Mesenchymal stem cell (in vitro differentiated cells and primary cell): ENCODE results near the gene NMNAT1.

Experiments used
- DNase-seq: peaks from one replicate; pipeline ENCODE4 v3.0.0-alpha.2; 2013
- H2AFZ ChIP-seq: one replicate; pipeline ENCODE4 v1.6.1; 2013; ENCODE audit warnings: low read depth, mild to moderate bottlenecking, control low read depth, inconsistent platforms, low read length, moderate library complexity
- H2AK5ac ChIP-seq: 2 replicates; pipeline ENCODE4 v1.6.1; 2013; ENCODE audit warnings: low read length, moderate library complexity, mild to moderate bottlenecking, inconsistent platforms; ENCODE audit not compliant: severe bottlenecking
- H2BK120ac ChIP-seq: one replicate; pipeline ENCODE4 v1.6.1; 2013; ENCODE audit warnings: low read depth, mild to moderate bottlenecking, inconsistent platforms, low read length, moderate library complexity
- H2BK12ac ChIP-seq, 2 experiments: one replicate each; pipeline ENCODE4 v1.6.1; 2013; ENCODE audit warnings: inconsistent platforms in 2 of 2, low read length in 2 of 2, mild to moderate bottlenecking in 2 of 2, moderate library complexity in 2 of 2, control low read depth in 1 of 2
- H2BK15ac ChIP-seq: one replicate; pipeline ENCODE4 v1.6.1; 2013; ENCODE audit warnings: mild to moderate bottlenecking, low read depth, inconsistent platforms; ENCODE audit not compliant: poor library complexity, severe bottlenecking
- H2BK5ac ChIP-seq: 2 replicates; pipeline ENCODE4 v1.6.1; 2013; ENCODE audit warnings: low read depth, mild to moderate bottlenecking, low read length, control low read depth, inconsistent platforms; ENCODE audit not compliant: poor library complexity, severe bottlenecking
- H3K14ac ChIP-seq, 2 experiments: one replicate each; pipeline ENCODE4 v1.6.1; 2013; ENCODE audit warnings: inconsistent platforms in 2 of 2, low read length in 2 of 2, control low read depth in 1 of 2, mild to moderate bottlenecking in 1 of 2, moderate library complexity in 1 of 2
- H3K18ac ChIP-seq, 2 experiments: one replicate each; pipeline ENCODE4 v1.6.1; 2013; ENCODE audit warnings: inconsistent platforms in 2 of 2, low read length in 2 of 2, control low read depth in 1 of 2, low read depth in 1 of 2, mild to moderate bottlenecking in 1 of 2
- H3K23ac ChIP-seq, 2 experiments: one replicate each; pipeline ENCODE4 v1.6.1; 2013; ENCODE audit warnings: inconsistent platforms in 2 of 2, low read length in 2 of 2, mild to moderate bottlenecking in 2 of 2, moderate library complexity in 2 of 2, control low read depth in 1 of 2
- H3K27ac ChIP-seq: 2 replicates; pipeline ENCODE4 v1.5.1; 2013; ENCODE audit warnings: mild to moderate bottlenecking, moderate library complexity, low read length, control low read depth, inconsistent platforms; ENCODE audit not compliant: poor library complexity, severe bottlenecking
- H3K27me3 ChIP-seq, 2 experiments: 2 replicates each; pipeline versions ENCODE4 v1.6.1 to v1.7.0; 2013; ENCODE audit warnings: low read length in 2 of 2, mild to moderate bottlenecking in 2 of 2, moderate library complexity in 2 of 2, control low read depth in 1 of 2, inconsistent platforms in 1 of 2; ENCODE audit not compliant: control insufficient read depth in 1 of 2, insufficient read depth in 1 of 2
- H3K36me3 ChIP-seq, 2 experiments: 2 replicates each; pipeline versions ENCODE4 v1.6.1 to v1.7.0; 2013; ENCODE audit warnings: low read length in 2 of 2, control low read depth in 1 of 2, inconsistent platforms in 1 of 2, low read depth in 1 of 2, mild to moderate bottlenecking in 1 of 2; ENCODE audit not compliant: insufficient read depth in 2 of 2, control insufficient read depth in 1 of 2
- H3K4ac ChIP-seq, 2 experiments: one replicate each; pipeline ENCODE4 v1.6.1; 2013; ENCODE audit warnings: inconsistent platforms in 2 of 2, low read length in 2 of 2, mild to moderate bottlenecking in 2 of 2, moderate library complexity in 2 of 2, control low read depth in 1 of 2, low read depth in 1 of 2
- H3K4me1 ChIP-seq: 2 replicates; pipeline ENCODE4 v1.6.1; 2013; ENCODE audit warnings: low read depth, low read length, control low read depth; ENCODE audit not compliant: control insufficient read depth, insufficient read depth
- H3K4me2 ChIP-seq: 2 replicates; pipeline ENCODE4 v1.6.1; 2013; ENCODE audit warnings: low read length, mild to moderate bottlenecking, inconsistent platforms; ENCODE audit not compliant: poor library complexity, severe bottlenecking
- H3K4me3 ChIP-seq, 2 experiments: 2 replicates each; pipeline versions ENCODE4 v1.5.1 to v1.7.0; 2013; ENCODE audit warnings: low read length in 2 of 2, mild to moderate bottlenecking in 2 of 2, control low read depth in 1 of 2, low read depth in 1 of 2; ENCODE audit not compliant: insufficient read depth in 1 of 2
- H3K79me1 ChIP-seq: replicated peaks from 2 replicates; pipeline ENCODE4 v1.6.1; 2013; ENCODE audit warnings: mild to moderate bottlenecking, control low read depth, low read length, inconsistent platforms; ENCODE audit not compliant: poor library complexity, severe bottlenecking
- H3K9ac ChIP-seq: 2 replicates; pipeline ENCODE4 v1.7.0; 2013; ENCODE audit warnings: mild to moderate bottlenecking, low read length, moderate library complexity
- H3K9me3 ChIP-seq: 2 replicates; pipeline ENCODE4 v1.7.0; 2013; ENCODE audit warnings: mild to moderate bottlenecking, low read length; ENCODE audit not compliant: control insufficient read depth
- H4K8ac ChIP-seq: one replicate; pipeline ENCODE4 v1.6.1; 2013; ENCODE audit warnings: inconsistent platforms, mild to moderate bottlenecking, low read length, moderate library complexity
- H4K91ac ChIP-seq: one replicate; pipeline ENCODE4 v1.6.1; 2013; ENCODE audit warnings: mild to moderate bottlenecking, low read length, inconsistent platforms
- WGBS: methylation state at CpG from one replicate; pipeline ENCODE4 v1.1.7; 2013; ENCODE audit warnings: mixed read lengths; 5-methylcytosine and 5-hydroxymethylcytosine counted together

The NMNAT1 gene

DNA sequence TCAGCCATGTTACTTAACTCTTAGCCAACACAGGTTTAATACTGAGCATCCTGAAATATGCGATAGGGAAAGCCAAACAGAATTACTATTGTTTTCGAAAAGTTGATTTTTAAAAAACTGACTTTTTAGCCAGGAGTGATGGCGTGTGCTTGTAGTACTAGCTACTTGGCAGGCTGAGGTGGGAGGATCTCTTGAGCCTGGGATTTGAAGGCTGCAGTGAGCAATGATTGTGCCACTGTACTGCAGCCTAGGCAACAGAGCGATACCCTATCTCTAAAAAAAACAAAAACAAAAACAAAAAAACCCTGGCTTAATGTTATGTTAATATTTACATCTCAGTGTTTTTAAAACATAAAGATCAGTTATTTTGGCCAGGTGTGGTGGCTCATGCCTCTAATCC is 16.7 kb downstream of the NMNAT1 start:
- Histone ChIP-seq H3K79me1 (peaks cover 14% of the 10 kb centered on the region), H2AFZ (no peak overlapping the region), H3K4me1 (peaks cover 3% of the 10 kb centered on the region), H4K91ac (no peak overlapping the region), H3K27ac (no peak overlapping the region), H3K18ac (no peak overlapping the region), H2BK12ac (no peak overlapping the region), H2BK15ac (no peak overlapping the region), H4K8ac (no peak overlapping the region), H3K4ac (no peak overlapping the region), H3K36me3 (peaks cover 0 to 3% of the 10 kb centered on the region in 2 experiments), H3K23ac (no peak overlapping the region), H3K14ac (no peak overlapping the region), H3K27me3 (no peaks in the 10 kb centered on the region), H3K9ac (no peak overlapping the region), H3K9me3 (no peaks in the 10 kb centered on the region), H3K4me2 (no peak overlapping the region), H2BK120ac (no peak overlapping the region), H3K4me3 (no peak overlapping the region), H2BK5ac (no peak overlapping the region), H2AK5ac (peak overlapping the region; percentile 36)
- DNase-seq, result no peak
- 90% methylated on average over 3 of the region's 4 CpGs for WGBS

- no peak overlapping the region for H2BK5ac ChIP-seq
- no peak overlapping the region for H2AFZ ChIP-seq
- no peak overlapping the region for H4K91ac ChIP-seq
- H2BK120ac ChIP-seq, result no peak overlapping the region
- WGBS, result 78% methylated on average over 6 of the region's 12 CpGs
- H2BK15ac ChIP-seq, result no peak overlapping the region
- peak overlapping the region; percentile 30 for H4K8ac ChIP-seq
- no peaks in the 10 kb centered on the region for H3K36me3 ChIP-seq
- DNase-seq, result peak; percentile 4
- no peak overlapping the region for H3K14ac ChIP-seq
- no peaks in the 10 kb centered on the region for H3K27me3 ChIP-seq
- no peak overlapping the region for H3K23ac ChIP-seq
- no peak overlapping the region for H3K27ac ChIP-seq
- no peaks in the 10 kb centered on the region for H3K9me3 ChIP-seq
- no peak overlapping the region for H3K4me2 ChIP-seq
- H3K4ac ChIP-seq, result no peak overlapping the region
- no peak overlapping the region for H3K9ac ChIP-seq
- H2BK12ac ChIP-seq, result no peak overlapping the region
- no peak overlapping the region for H3K4me3 ChIP-seq
- peaks cover 14% of the 10 kb centered on the region for H3K79me1 ChIP-seq
- H3K18ac ChIP-seq, result no peak overlapping the region
- peak overlapping the region; percentile 45 for H2AK5ac ChIP-seq
- H3K4me1 ChIP-seq, result peaks cover 3% of the 10 kb centered on the region
Measured at GRCh38 chr1:9960706-9961562, 17.7 kb downstream of the NMNAT1 start.

DNA sequence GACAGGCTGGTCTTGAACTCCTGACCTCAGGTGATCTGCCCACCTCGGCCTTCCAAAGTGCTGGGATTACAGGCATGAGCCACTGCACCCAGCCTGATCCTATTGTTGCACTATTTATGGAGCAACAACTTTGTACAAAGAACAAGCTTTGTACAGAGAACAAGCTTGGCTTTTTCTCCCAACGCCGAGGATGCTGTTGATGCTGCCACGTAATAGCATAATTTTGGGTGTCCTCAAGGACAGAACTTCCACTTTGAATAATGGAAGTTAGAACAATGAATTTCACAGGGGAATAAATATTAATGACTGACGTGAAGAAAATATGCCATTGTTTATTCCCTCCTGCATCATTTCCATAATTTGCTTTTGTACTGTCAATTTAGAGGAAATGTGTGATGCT is 41.0 kb downstream of the NMNAT1 start:
- H3K9ac ChIP-seq, result no peak overlapping the region
- H2AK5ac ChIP-seq, result no peak overlapping the region
- H2BK15ac ChIP-seq, result no peak overlapping the region
- DNase-seq, result no peak
- H3K27me3 ChIP-seq, result no peaks in the 10 kb centered on the region
- H3K27ac ChIP-seq, result no peak overlapping the region
- no peaks in the 10 kb centered on the region for H3K9me3 ChIP-seq
- H3K36me3 ChIP-seq, result peaks cover 10 to 27% of the 10 kb centered on the region in 2 experiments
- H3K23ac ChIP-seq, result no peak overlapping the region
- H2BK12ac ChIP-seq, result no peak overlapping the region
- H3K18ac ChIP-seq, result no peak overlapping the region
- H3K79me1 ChIP-seq, result no peaks in the 10 kb centered on the region
- no peak overlapping the region for H2BK120ac ChIP-seq
- H2BK5ac ChIP-seq, result no peak overlapping the region
- H3K4ac ChIP-seq, result no peak overlapping the region
- H4K8ac ChIP-seq, result no peak overlapping the region
- no peak overlapping the region for H2AFZ ChIP-seq
- WGBS, result 92% methylated on average over 5 of the region's 5 CpGs
- H3K4me2 ChIP-seq, result no peak overlapping the region
- no peak overlapping the region for H4K91ac ChIP-seq
- H3K4me1 ChIP-seq, result no peaks in the 10 kb centered on the region
- no peak overlapping the region for H3K4me3 ChIP-seq
- no peak overlapping the region for H3K14ac ChIP-seq

- Histone ChIP-seq H4K8ac (no peak overlapping the region), H3K23ac (no peak overlapping the region)
- WGBS, result 55% methylated on average over 5 of the region's 6 CpGs
Measured at GRCh38 chr1:9985001-9985400, 41.7 kb downstream of the NMNAT1 start.

More at GRCh38 chr1:9985001-9985400, 41.7 kb downstream of the NMNAT1 start:
- H2AFZ ChIP-seq, result no peak overlapping the region
- no peaks in the 10 kb centered on the region for H3K9me3 ChIP-seq
- no peak overlapping the region for H3K4me2 ChIP-seq
- no peak for DNase-seq
- no peak overlapping the region for H3K4me3 ChIP-seq
- H3K27me3 ChIP-seq, result no peaks in the 10 kb centered on the region
- no peak overlapping the region for H3K18ac ChIP-seq
- H3K14ac ChIP-seq, result no peak overlapping the region
- no peak overlapping the region for H2BK120ac ChIP-seq
- no peak overlapping the region for H2BK5ac ChIP-seq
- peaks cover 10 to 27% of the 10 kb centered on the region in 2 experiments for H3K36me3 ChIP-seq
- no peak overlapping the region for H2BK15ac ChIP-seq
- H2BK12ac ChIP-seq, result no peak overlapping the region
- H3K27ac ChIP-seq, result no peak overlapping the region
- H3K4me1 ChIP-seq, result no peaks in the 10 kb centered on the region
- no peaks in the 10 kb centered on the region for H3K79me1 ChIP-seq
- H4K91ac ChIP-seq, result no peak overlapping the region
- no peak overlapping the region for H3K9ac ChIP-seq
- H3K4ac ChIP-seq, result no peak overlapping the region
- no peak overlapping the region for H2AK5ac ChIP-seq
